ENCODE data around the gene VIPR1.

- TF ChIP-seq CTCF (IDR thresholded peaks at IDR 0.05; ENCODE audit: low read length): no peak
- no peak for TF ChIP-seq EZH2 (IDR thresholded peaks at IDR 0.05; ENCODE audit: borderline replicate concordance, low read length)
Measured at GRCh38 chr3:42550250-42550649, 47.8 kb downstream of the VIPR1 start.
